GM18520 (cell line): ENCODE data around the gene ANK2.

Experiments
- ATAC-seq: cut with Tn5 transposase; IDR thresholded peaks from one replicate; pipeline ENCODE4 v1.9.1; 2021; ENCODE audit not compliant: unreplicated experiment

ANK2 gene

DNA sequence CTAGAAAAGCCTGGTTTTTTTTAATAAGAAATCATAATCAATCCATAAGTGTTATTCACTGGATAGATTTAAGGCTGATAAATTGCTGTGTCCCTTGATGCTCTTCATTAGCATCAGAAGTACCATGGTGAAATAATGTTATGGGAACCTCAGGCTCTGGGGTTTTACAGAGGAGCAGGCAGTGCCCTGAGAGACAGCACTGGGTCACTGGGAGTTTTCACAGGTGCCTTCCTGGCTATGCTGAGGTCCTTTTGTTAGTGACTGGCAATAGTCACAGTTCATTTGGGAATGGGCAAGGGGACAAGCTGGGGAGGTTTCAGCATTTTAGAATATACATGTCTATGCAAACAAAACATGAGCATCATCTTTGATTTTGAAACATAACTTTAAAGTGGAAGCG lies 38.6 kb downstream of the ANK2 start:
- no peak for ATAC-seq

DNA sequence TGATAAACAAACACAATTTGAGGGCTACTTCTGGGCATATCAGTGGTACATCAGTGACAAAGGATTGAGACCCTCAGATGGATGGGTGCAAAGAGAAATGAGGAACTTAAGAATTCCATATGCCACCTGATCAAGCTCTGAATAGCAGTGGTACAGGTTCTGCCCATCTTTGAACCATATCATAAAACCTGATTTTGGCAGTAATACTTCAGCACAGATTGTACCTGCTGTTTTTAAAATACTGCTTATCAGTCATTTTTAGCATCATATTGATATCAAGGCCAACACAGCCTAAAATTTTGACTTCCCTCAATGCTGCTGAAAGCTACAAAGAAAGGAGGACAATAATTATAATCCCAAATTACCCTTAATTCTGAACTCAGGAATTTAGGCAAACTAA lies 41.5 kb downstream of the ANK2 start:
- ATAC-seq = no peak

DNA sequence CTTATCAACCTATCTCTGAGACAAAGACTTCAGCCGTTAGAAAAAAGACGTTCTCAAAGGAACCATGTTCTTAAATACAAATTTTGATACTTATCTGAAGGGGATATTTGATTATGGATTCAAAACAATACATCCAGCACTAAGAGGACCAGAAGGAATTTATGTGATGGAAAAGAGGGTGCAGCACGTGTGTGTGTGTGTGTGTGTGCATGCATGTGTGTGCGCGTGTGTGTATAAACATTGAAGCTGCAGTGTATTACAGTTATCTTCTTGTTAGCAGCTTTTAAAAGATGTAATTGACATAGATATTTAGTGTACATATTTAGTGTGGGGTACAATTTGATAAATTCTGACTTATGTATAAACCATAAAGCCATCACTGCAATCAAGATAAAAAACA lies 44.9 kb downstream of the ANK2 start:
- ATAC-seq = no peak

DNA sequence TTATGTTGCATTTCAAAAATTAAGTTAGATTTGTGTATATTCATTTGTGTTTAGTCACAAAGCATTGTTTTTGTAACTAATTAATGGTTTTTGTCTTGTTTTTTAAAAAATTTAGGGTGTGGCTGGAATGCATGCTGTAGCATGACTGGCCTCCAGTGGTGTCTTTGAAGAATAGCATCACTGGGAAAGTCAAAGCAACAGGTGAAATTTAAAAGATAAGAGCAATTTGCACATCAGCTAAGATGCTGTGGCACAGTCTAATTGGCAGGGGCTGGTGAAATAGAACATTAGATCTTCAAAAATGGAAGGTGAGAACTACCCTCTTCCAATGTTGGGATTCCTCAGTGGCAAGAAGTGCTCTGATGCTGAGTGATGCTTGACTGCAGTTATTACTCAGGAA lies 45.3 kb downstream of the ANK2 start:
- ATAC-seq = no peak

DNA sequence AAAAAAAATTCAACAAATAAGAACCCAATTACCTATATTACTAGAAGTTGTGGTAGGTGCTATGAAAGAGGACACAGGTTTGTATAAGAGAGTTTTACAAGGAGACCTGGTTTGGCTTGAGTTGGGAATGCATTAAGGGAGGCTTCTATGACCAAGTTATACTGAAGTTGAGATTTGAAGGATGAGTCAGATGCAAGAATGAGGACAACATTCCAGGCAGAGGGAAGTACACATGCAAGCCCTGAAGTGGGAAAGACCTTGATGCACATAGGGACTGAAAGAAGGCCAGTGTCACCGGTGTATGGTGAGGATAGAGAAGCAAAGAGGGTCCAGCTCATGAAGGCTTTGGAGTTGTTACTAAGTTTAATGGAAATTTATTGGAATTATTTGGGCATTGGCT lies 52.2 kb downstream of the ANK2 start:
- no peak for ATAC-seq

DNA sequence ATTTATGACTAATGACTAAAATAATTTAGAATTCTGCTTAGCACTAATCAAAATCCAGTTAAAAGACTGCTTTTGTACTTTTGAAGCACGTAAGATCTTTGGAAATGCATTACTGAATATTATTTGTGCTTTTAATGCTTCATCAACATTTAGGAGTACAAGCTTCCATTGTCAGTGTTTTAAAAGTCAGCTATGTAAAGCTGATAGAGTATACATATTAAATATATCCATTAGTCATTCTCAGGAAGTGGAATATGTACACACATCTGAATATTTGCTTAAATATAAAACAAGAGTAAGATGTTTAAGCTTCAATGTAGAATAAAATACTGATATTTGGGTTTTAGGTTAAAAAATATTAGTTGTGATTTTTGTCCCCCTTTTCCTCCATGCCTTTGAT lies 54.1 kb downstream of the ANK2 start:
- ATAC-seq = no peak

DNA sequence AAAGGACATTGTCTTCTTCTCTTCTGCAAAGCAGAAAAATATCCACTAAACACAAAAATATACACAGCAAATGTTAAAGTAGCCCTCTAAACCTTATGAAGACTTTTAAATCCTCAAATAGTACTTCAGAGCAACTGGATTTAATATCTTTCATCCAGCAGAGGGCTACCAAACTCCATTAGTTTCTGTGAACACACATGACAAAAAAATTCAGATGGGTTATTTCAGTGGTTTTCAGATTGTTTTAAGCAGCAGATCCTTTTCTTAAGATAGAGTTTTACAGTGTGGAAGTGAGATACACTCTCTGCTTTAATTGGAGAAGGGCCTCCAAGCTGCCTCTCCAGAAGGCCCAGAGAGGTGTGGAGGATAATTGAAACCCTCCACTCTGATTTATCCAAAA lies 56.7 kb downstream of the ANK2 start:
- no peak for ATAC-seq

DNA sequence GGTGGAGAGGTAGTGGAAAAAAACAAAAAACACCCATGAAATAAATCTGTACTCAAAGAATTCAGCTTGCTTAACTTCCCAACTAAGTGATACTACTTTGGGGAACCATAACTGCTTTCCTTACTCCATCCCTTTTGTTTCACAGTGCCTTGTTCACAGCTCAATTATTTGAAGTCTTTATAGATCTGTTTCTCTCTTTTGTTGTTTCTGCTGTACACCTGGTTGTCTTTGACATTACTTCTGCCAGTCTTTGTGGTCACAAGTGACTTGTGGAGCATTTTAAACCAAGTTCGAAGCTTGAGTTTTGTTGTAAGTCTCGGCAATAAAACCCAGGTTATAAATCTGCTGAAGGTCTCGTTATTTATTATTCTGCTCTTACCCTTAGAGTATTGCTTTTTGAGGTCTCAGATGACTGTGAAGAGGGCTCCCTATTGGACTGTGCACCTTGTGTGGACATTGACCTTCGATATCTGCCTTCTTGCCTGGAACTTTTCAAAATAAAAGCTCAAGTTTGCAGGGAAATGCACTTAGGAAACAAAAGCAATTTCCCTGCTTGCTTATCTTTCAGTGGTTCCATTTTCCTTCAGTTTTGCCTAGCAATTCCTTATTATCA lies 59.8 kb downstream of the ANK2 start:
- no peak for ATAC-seq

DNA sequence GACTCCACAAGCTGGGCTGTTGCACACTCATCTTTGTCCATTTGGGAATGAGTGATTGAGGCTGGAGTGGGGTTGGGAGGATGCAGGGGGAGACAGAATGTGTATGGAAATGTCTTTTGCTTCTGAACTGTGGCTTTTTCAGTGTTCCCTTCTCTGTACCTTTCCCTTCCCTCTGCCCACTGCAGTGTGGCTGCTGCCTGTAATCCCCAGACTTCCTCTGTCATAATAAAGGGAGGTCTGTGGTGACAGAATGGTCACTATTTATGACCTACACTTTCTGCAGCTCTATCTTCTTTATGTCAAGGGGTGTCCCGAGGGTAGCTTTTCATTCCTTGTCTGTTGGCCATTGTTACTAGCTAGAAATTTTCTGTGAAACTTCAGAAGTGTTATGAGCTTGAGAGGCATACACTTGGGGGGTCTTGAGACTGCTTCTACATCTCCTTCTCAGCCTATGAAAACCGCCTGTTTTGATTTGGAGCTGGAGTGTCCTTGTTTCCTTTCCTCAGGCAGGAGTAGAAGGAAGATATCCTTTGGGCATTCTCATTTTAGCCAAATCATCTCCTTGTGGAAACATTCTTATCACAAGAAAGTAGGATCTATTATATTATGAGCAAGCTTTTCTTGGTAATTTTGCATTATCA lies 63.0 kb downstream of the ANK2 start:
- ATAC-seq = no peak

DNA sequence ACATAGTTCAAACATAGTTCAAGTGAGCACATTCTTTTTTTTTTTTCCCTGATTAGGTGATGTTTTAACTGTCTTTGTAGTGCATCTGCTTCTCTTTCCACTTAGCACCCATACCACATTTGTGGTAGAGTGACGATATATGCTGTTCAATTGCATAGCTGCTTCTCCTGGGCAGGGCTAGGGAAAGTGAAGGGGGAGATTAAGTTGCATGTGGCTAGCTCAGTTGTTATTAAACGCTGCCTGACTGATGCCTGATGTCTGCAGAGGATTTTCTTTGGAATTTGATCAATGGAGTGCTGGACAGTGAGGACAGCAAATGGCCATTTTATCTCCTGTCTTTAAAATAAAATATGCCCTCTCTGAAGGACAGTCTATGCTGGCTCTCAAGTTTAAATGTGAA lies 63.7 kb downstream of the ANK2 start:
- no peak for ATAC-seq

DNA sequence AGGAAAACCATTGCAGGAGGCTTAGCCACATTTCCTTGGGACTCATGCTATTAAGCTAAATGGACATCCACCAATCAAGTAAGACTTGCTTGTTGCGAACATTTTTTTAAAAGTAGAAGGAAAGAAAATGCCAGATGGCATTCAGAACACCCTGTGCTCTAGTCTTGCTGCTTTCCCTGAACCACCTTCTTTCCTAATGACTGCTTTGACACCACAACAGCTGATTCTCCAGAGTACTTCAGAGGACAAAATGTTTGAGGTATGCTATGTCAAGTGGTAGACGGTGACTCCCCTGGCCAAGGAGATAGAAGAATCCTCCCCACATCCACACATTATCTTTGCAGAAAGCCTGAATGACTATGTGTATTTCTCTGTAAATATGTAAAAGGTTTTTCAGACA lies 65.4 kb downstream of the ANK2 start:
- no peak for ATAC-seq

DNA sequence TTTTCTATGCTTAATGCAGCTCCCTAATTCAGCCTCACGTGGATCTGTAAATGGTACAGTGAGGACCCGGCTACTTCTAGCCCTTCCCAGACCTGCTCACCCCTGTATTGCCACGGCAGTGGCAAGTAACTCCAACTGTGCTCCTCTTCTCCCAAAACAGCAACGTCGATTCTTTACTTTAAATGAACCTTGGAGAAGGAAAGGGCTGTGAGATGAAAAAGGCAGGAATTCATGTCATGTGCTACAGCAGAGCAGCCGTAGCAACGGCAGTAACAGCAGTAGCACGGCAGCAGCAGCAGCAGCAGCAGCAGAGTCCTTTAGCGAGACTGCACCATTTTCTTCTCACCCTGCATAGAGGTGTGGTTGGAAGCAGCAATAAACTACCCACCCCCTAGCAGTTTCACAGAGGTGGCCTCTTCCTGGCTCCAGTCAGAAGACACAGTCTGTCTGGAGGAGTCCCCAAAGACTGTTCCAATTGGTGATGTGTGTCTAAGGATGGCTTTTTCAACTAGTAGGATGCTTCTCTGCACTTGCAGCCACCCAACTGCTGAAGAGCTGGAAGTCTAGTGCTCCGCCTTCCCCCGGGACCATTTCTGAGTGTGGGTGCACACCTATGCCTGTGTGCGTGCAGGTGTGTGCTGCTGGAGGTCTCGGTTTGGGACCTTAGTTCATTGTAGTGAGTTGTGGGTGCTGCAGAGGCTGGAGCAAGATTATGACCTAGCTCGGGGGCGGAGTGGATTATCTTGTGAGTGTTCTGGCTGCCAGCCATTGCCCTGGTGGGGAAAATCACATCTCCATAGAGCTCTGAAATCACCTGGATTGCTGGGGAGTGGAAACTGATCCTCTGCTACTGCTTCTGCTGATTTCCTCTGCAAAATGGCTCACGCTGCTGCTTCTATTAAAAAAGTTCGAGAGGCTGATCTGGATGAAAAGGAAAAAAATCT lies 67.2 kb downstream of the ANK2 start:
- ATAC-seq = no peak

DNA sequence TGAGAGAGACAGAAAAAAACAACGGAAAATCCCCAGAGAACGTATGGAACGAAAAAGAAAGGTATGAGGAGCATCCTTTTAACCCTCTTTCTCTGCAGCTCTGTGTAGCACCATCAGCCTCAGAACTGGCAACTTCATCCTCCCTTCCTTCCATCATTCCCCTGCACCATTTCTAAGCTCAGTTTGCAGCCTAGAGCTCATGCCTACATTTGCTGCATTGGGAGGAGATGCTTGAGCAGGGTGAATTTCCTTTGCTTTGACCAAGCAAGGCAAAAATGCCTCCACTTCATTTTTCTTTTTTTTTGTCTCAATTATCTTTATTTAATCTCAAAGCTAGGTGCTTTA lies 67.9 kb downstream of the ANK2 start:
- ATAC-seq = no peak

DNA sequence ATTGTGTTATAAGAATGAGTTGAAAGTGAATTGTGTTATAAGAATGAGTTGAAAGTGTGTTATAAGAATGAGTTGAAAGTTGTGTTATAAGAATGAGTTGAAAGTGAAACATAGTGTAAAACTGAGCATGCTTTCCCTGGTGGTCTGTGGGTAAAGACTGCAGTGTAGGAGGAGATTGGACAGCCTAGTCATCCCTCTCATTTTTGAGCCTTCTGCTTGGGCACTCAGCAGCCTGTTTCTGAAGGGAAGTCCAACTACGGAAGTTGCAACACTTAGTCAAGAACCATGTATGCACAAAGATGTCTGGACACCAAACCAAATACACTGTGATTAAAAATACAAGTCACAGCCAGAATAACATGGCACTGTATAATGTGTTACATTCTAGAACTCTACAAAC lies 72.6 kb downstream of the ANK2 start:
- ATAC-seq = no peak

DNA sequence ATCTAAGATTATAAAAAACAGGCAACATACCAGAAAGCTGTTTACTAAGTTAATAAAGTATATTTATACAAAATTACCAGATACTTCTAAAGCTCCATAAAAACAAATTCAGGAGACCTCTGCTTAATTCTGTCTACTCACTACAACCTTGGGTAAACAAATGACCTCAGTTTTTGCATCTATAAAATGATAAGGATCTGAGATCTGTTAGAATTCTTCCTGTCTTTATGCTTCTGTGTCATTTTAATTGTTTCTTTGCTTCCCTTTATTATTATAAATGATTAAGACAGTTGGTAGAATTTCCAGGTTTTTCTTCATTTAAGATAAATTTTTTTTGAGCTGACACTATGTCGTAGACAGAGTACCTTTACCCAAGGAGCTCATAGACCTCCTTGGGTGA lies 76.0 kb downstream of the ANK2 start:
- ATAC-seq = no peak

DNA sequence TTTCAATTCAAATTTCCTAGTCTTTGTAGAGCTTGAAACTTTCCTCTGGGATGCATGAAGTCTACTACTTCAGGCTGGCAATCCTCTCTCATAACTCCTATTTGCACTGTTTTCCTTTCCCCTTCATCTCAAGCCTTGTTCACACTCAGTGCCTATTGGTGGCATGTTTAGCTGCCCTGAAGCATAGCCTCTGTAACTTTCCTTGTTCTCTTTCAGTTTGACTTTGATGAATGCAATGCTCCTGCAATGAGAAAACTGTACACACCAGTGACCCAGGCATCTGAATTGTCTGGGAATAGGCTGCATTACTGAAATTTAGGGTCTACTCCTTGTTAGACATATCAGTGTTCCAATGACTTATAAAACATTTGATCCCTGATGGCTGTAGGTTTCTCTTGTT lies 81.7 kb downstream of the ANK2 start:
- no peak for ATAC-seq

DNA sequence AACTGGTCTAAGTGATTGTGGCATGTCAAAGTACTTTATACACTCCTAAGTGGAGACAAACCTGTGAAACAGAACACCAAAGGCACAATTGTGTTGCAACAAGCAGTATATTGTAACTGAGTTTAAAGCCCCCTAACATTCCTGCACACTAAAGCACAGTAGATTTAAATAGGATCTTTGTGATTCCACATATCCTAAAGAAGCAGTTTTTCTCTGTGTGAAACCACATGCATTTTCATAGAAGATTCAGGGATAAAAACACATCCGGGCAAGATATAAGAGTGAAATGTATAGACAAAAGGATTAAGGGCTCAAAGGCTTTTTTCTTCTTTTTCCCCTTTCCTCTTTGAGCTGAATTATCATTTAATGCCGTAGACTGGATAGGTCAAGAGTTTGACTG lies 82.2 kb downstream of the ANK2 start:
- ATAC-seq = no peak

DNA sequence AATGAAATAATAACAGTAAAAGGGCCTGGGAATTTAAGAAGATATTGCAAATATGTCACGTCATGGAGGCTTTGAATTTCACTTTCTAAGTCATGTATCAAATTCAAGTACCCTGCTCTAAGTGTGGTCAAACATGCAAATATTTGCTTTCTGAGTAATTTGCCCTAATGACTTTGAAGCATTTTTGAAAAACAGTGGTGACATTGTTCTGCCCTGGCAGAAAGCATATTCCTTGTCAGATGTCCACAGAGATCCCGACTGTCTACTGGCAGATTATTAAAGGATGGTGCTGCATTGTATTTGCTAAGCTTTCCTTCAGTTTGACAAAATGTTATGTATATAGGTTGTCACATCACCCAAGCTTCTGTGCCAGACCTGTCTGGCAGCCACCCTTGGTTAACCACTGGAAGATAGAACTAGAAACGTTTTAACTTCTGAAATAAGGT lies 92.5 kb downstream of the ANK2 start:
- peak; percentile 70 for ATAC-seq

DNA sequence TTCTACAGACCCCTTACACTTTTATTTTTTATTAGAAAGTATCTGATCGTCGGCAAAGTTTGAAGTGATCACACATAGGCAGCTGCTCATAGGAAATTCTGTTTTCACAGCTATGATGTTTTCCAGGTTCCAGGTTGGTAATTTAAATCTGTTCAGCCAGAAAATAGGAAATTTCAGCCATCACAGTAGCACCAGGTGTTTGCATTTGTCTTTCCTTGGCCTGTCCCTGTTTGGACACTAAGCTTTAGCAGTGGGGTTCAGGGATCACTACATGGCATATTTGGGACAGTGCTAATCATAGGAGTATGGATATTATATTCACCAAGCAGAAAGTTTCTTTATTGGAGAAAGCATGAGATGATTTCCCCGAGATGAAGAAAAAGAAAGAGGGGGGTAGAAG lies 92.9 kb downstream of the ANK2 start:
- ATAC-seq = no peak

DNA sequence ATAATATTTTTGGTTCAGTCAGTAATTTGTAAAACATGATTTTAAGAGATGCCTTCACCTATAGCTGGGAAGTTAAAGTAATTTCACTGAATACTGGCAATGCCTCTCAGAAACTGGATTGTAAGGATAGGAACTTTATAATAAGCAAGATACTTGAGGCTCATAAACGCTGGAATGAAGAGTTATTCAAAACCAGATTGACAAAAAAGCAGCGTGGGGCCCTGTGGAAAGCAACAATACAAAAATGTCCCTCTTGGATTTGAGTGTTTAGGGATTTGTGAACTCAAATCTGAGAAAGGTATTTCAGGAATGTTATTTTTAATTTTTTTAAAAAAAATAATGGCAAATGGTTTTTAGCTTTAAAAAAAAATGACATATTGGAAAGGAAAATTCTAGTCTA lies 94.6 kb downstream of the ANK2 start:
- no peak for ATAC-seq

DNA sequence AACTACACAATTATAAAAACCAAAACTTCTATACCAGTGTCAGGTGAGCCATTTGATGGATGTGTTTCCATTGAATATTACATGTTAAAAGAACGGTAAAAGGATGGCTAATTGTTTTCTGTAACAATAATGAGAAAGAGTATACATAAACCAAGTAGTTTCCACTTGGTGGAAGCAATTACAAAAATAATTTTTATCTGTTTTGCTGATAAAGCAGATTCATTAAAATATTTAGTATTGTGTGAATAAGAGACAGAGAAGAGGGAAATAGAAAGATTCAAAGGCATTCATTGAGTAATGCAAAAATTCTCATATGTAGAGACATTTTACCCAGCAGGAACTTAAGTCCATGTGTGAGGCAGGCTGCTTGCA lies 95.7 kb downstream of the ANK2 start:
- ATAC-seq = no peak
